HL-60/S4 (cell line): ENCODE results near the gene FGFR2.
"Not testable (repeated sequence)": the region's sequence is repeated elsewhere in the genome, so short reads cannot be mapped to it uniquely, and the experiment has no call there.

Source experiments
- in situ Hi-C: fragments of 300-500 bp; cut with MboI; formaldehyde crosslinking; loops from 2 replicates; pipeline ENCODE4 v1.14.3; 2022; ENCODE audit warnings: low sequenced_read_pairs

The FGFR2 gene

GRCh38 chr10:121525251-121526134 is 72.8 kb downstream of the FGFR2 start:
- in situ Hi-C loops, result no loop called here

- in situ Hi-C loops, result no loop called here
Measured at GRCh38 chr10:121524157-121524817, 74.0 kb downstream of the FGFR2 start.

- in situ Hi-C loops, result no loop called here
Measured at GRCh38 chr10:121522831-121523230, 75.4 kb downstream of the FGFR2 start.

GRCh38 chr10:121521794-121522556 is 76.3 kb downstream of the FGFR2 start:
- in situ Hi-C loops, result no loop called here

GRCh38 chr10:121520526-121520925 is 77.7 kb downstream of the FGFR2 start:
- in situ Hi-C loops, result not testable (repeated sequence)

GRCh38 chr10:121519901-121520493 is 78.2 kb downstream of the FGFR2 start:
- in situ Hi-C loops, result no loop called here

GRCh38 chr10:121519411-121519810 is 78.8 kb downstream of the FGFR2 start:
- in situ Hi-C loops, result no loop called here

GRCh38 chr10:121518333-121518732 is 79.9 kb downstream of the FGFR2 start:
- in situ Hi-C loops, result no loop called here

- in situ Hi-C loops, result no loop called here
Measured at GRCh38 chr10:121516093-121516865, 82.0 kb downstream of the FGFR2 start.

- in situ Hi-C loops, result no loop called here
Measured at GRCh38 chr10:121514141-121514865, 83.9 kb downstream of the FGFR2 start.

GRCh38 chr10:121511943-121512342 is 86.3 kb downstream of the FGFR2 start:
- in situ Hi-C loops, result no loop called here

GRCh38 chr10:121511460-121511859 is 86.8 kb downstream of the FGFR2 start:
- in situ Hi-C loops, result no loop called here

GRCh38 chr10:121510201-121510771 is 88.0 kb downstream of the FGFR2 start:
- in situ Hi-C loops, result no loop called here

GRCh38 chr10:121509796-121510195 is 88.4 kb downstream of the FGFR2 start:
- in situ Hi-C loops, result no loop called here

GRCh38 chr10:121509112-121509511 is 89.1 kb downstream of the FGFR2 start:
- in situ Hi-C loops, result no loop called here

- in situ Hi-C loops, result no loop called here
Measured at GRCh38 chr10:121503587-121504051, 94.6 kb downstream of the FGFR2 start.

- in situ Hi-C loops, result no loop called here
Measured at GRCh38 chr10:121501796-121502195, 96.4 kb downstream of the FGFR2 start.

- in situ Hi-C loops, result no loop called here
Measured at GRCh38 chr10:121500701-121501332, 97.4 kb downstream of the FGFR2 start.
